ENCODE measurements around the gene PCNX3. TPM values are rescaled to one million over a fixed set of nuclear protein-coding genes. Genes with fewer than 3 reads are reported as not detected.
"Not testable (repeated sequence)": the region's sequence is repeated elsewhere in the genome, so short reads cannot be mapped to it uniquely, and the experiment has no call there.

PCNX3 gene
- total RNA-seq, 1 donor from 2014 or later: 61.9 TPM

DNA sequence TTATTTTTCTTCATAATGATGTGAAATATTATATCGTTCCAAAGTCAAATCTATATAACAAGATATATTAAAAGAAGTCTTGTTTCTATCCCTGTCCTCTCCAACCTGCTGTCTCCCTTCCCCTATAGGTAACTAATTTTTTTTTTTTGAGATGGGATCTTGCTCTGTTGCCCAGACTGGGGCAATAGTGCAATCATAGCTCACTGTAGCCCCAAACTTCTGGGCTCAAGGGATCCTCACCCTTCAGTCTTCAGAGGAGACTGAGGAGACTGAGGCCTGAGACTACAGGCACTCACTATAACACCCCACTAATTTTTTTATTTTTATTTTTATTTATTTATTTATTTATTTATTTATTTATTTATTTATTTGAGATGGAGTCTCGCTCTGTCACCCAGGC, 57.4 kb downstream of the PCNX3 start:
- no peaks in the 10 kb centered on the region for H3K36me3 ChIP-seq (ENCODE audit: control insufficient read depth, insufficient read depth, low read length)
- TF ChIP-seq, protein P1, sequence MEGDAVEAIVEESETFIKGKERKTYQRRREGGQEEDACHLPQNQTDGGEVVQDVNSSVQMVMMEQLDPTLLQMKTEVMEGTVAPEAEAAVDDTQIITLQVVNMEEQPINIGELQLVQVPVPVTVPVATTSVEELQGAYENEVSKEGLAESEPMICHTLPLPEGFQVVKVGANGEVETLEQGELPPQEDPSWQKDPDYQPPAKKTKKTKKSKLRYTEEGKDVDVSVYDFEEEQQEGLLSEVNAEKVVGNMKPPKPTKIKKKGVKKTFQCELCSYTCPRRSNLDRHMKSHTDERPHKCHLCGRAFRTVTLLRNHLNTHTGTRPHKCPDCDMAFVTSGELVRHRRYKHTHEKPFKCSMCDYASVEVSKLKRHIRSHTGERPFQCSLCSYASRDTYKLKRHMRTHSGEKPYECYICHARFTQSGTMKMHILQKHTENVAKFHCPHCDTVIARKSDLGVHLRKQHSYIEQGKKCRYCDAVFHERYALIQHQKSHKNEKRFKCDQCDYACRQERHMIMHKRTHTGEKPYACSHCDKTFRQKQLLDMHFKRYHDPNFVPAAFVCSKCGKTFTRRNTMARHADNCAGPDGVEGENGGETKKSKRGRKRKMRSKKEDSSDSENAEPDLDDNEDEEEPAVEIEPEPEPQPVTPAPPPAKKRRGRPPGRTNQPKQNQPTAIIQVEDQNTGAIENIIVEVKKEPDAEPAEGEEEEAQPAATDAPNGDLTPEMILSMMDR (IDR thresholded peaks at IDR 0.05; ENCODE audit: insufficient read depth, low read length, poor library complexity, severe bottlenecking): no peak
- no peak overlapping the region for H3K4me3 ChIP-seq (ENCODE audit: low read depth, low read length)
- DNase-seq (ENCODE audit: low read depth): no peak
- no peaks in the 10 kb centered on the region for H3K27me3 ChIP-seq (ENCODE audit: control insufficient read depth, insufficient read depth, low read length)

DNA sequence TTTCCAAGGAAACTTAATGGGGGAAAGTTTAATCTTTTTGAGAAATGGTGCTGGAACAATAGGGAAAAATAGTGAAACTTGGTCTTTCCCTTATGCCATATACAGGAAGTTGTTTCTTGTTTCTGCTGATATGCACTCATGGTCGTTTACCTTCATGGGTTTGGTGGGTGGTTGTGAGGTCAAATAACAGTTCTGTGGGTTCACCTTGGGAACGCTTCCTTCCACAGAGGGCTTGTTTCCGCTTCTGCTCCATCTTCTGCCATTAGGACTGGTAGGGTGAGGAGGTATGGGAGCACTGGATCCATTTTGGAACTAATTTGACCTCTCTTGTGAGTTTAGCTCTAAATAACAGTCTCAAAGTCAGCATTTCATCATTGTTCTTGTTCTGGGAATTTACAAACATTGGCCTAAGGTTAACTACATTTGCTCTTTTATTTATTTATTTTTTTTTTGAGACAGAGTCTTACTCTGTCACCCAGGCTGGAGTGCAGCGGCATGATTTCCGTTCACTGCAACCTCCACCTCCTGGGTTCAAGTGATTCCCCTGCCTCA, 64.7 kb downstream of the PCNX3 start:
- no peaks in the 10 kb centered on the region for H3K27me3 ChIP-seq (ENCODE audit: control insufficient read depth, insufficient read depth, low read length)
- DNase-seq (ENCODE audit: low read depth): no peak
- TF ChIP-seq, protein P1 (IDR thresholded peaks at IDR 0.05; ENCODE audit: insufficient read depth, low read length, poor library complexity, severe bottlenecking): no peak
- H3K36me3 ChIP-seq (ENCODE audit: control insufficient read depth, insufficient read depth, low read length): no peaks in the 10 kb centered on the region
- no peak overlapping the region for H3K4me3 ChIP-seq (ENCODE audit: low read depth, low read length)

DNA sequence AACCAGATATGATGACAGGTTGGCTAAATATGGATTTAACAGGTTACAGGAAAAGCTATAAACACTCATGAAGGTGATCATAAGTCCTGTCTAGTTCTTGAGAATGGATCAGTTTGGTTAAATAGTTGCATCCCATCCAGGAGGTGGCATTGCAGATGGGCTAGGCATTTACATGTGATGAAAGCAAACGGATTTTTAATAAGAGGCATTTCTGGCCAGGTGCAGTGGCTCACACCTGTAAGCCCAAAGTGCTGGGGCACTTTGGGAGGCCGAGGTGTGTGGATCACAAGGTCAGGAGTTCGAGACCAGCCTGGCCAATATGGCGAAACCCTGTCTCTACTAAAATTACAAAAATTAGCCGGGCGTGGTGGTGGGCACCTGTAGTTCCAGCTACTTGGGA, 67.9 kb downstream of the PCNX3 start:
- not testable (repeated sequence) for H3K36me3 ChIP-seq (ENCODE audit: control insufficient read depth, insufficient read depth, low read length); DNase-seq (ENCODE audit: low read depth); H3K27me3 ChIP-seq (ENCODE audit: control insufficient read depth, insufficient read depth, low read length); H3K4me3 ChIP-seq (ENCODE audit: low read depth, low read length)

DNA sequence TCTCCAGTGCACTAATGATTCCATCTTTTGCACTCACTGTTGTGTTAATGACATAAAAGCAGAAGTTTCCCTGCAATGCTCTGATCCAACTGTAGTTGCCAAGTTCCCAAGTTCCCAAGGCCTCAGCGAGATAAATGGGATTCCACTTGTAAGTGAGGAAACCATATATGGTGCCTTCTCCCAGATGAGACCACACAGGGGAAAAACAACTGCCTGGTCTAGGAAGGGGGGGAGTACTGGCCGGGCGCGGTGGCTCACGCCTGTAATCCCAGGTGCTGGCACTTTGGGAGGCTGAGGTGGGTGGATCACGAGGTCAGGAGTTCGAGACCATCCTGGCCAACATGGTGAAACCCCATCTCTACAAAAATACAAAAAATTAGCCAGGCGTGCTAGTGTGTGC, 70.4 kb downstream of the PCNX3 start:
- H3K27me3 ChIP-seq (ENCODE audit: control insufficient read depth, insufficient read depth, low read length): no peaks in the 10 kb centered on the region
- TF ChIP-seq, protein P1 (IDR thresholded peaks at IDR 0.05; ENCODE audit: insufficient read depth, low read length, poor library complexity, severe bottlenecking): no peak
- no peak for DNase-seq (ENCODE audit: low read depth)
- no peak overlapping the region for H3K4me3 ChIP-seq (ENCODE audit: low read depth, low read length)
- H3K36me3 ChIP-seq (ENCODE audit: control insufficient read depth, insufficient read depth, low read length): no peaks in the 10 kb centered on the region

Other genes with a start within 250 kb of the PCNX3 start
- gene SLC25A45, start 233.1 kb upstream of the PCNX3 start, total RNA-seq: 0.29 and 0.82 TPM in 2 replicates
- gene FRMD8, start 229.1 kb upstream of the PCNX3 start, total RNA-seq: 39.0 and 47.2 TPM in 2 replicates
- gene NEAT1, start 193.0 kb upstream of the PCNX3 start, total RNA-seq: 28.7 and 39.8 TPM in 2 replicates
- gene MALAT1, start 116.7 kb upstream of the PCNX3 start, total RNA-seq: 1,605 and 1,895 TPM in 2 replicates
- 116 and 121 TPM in 2 replicates for gene SCYL1, start 90.7 kb upstream of the PCNX3 start, total RNA-seq
- gene LTBP3, start 57.4 kb upstream of the PCNX3 start, total RNA-seq: 116 and 122 TPM in 2 replicates
- 67.3 and 91.6 TPM in 2 replicates for gene ZNRD2, start 45.3 kb upstream of the PCNX3 start, total RNA-seq
- gene FAM89B, start 43.2 kb upstream of the PCNX3 start, total RNA-seq: 63.9 and 68.5 TPM in 2 replicates
- gene EHBP1L1, start 39.7 kb upstream of the PCNX3 start, total RNA-seq: 19.5 and 20.9 TPM in 2 replicates
- not detected in 2 replicates for gene KCNK7, start 20.0 kb upstream of the PCNX3 start, total RNA-seq
- 58.3 and 60.8 TPM in 2 replicates for gene MAP3K11, start 1.6 kb upstream of the PCNX3 start, total RNA-seq
- gene SIPA1, start 22.3 kb downstream of the PCNX3 start, total RNA-seq: 19.6 and 25.8 TPM in 2 replicates
- 64.3 and 103 TPM in 2 replicates for gene RELA, start 47.1 kb downstream of the PCNX3 start, total RNA-seq
- 65.5 and 73.3 TPM in 2 replicates for gene KAT5, start 96.5 kb downstream of the PCNX3 start, total RNA-seq
- gene RNASEH2C, start 105.0 kb downstream of the PCNX3 start, total RNA-seq: 43.1 and 50.1 TPM in 2 replicates
- 21.5 and 21.7 TPM in 2 replicates for gene AP5B1, start 165.2 kb downstream of the PCNX3 start, total RNA-seq
- 15.8 and 17.8 TPM in 2 replicates for gene OVOL1, start 171.3 kb downstream of the PCNX3 start, total RNA-seq
- 1.4 and 1.9 TPM in 2 replicates for gene SNX32, start 218.2 kb downstream of the PCNX3 start, total RNA-seq
- 1,640 and 1,825 TPM in 2 replicates for gene CFL1, start 242.4 kb downstream of the PCNX3 start, total RNA-seq
- gene MUS81, start 244.7 kb downstream of the PCNX3 start, total RNA-seq: 63.6 and 77.5 TPM in 2 replicates

Measured in kidney epithelial cell (primary cell).